Measurements from ENCODE around the gene CD68. TPM values are rescaled to one million over a fixed set of nuclear protein-coding genes. Genes with fewer than 3 reads are reported as not detected.
A peak's percentile ranks its signal among the peaks of the same experiment; 100 is the strongest.

Gene CD68
- polyA plus RNA-seq, 3 donors: 642 to 884 (median 744) TPM

GRCh38 chr17:7576432-7576937, 3.0 kb upstream of the CD68 start:
- Mint-ChIP-seq H3K9me3 (peaks cover 0 to 4% (median 0%) of the 10 kb centered on the region in 7 donors), H3K36me3 (peaks cover 73 to 81% of the 10 kb centered on the region in 2 donors), H3K27me3 (ENCODE audit: low read depth in 3 of 3) (peaks cover 0 to 13% (median 2%) of the 10 kb centered on the region in 3 donors), H3K4me1 (peaks cover 73% of the 10 kb centered on the region), H3K4me3 (peak overlapping the region; percentile 7 to 50), H3K27ac (peak overlapping the region; percentile 78 to 100 (median 99))
- Histone ChIP-seq H3K27me3 (ENCODE audit: control insufficient read depth in 2 of 2, insufficient read depth in 2 of 2, low read length in 2 of 2) (no peaks in the 10 kb centered on the region), H3K36me3 (replicated peaks in 1 of 2; ENCODE audit: control insufficient read depth in 1 of 2, insufficient read depth in 2 of 2, low read length in 2 of 2) (peaks cover 49 to 52% of the 10 kb centered on the region in 2 donors), H3K9ac (ENCODE audit: insufficient read depth, low read length, poor library complexity, severe bottlenecking) (no peak overlapping the region), H3K4me1 (ENCODE audit: control insufficient read depth in 1 of 2, insufficient read depth in 2 of 2, low read length in 2 of 2) (peaks cover 70 to 80% of the 10 kb centered on the region in 2 donors), H2AFZ (ENCODE audit: insufficient read depth, low read depth, low read length, poor library complexity, severe bottlenecking) (no peak overlapping the region), H3K4me3 (replicated peaks in 1 of 3; ENCODE audit: low read depth in 2 of 3, low read length in 3 of 3) (peak overlapping the region in 1 of 3 experiments; percentile 100), H3K4me2 (replicated peaks; ENCODE audit: extremely low read depth, low read length, poor library complexity, severe bottlenecking) (peak overlapping the region; percentile 91), H3K9me3 (replicated peaks in 1 of 2; ENCODE audit: control insufficient read depth in 1 of 2, insufficient read depth in 1 of 2, low read length in 2 of 2) (no peaks in the 10 kb centered on the region), H4K20me1 (ENCODE audit: insufficient read depth, low read length) (peaks cover 84% of the 10 kb centered on the region), H3K79me2 (ENCODE audit: insufficient read depth, low read length) (peaks cover 86% of the 10 kb centered on the region), H3K27ac (ENCODE audit: low read depth in 1 of 2, low read length in 2 of 2) (peak overlapping the region; percentile 99)
- DNase-seq: peak in 1 of 3 donors; percentile 3
- no peak for TF ChIP-seq CTCF (IDR thresholded peaks at IDR 0.05)
- intact Hi-C loops (cut with micrococcal nuclease): loop anchor here (5.0 to 10.0 kb wide), 2 partner anchors 252 to 266 kb away; partner anchors contain the start of gene NEURL4 (in 1 of the 2)
- 92% methylated on average over 13 of the region's 14 CpGs for WGBS (ENCODE audit: insufficient coverage)

- Histone ChIP-seq H3K27me3 (ENCODE audit: control insufficient read depth in 2 of 2, insufficient read depth in 2 of 2, low read length in 2 of 2) (no peaks in the 10 kb centered on the region), H3K9me3 (replicated peaks in 1 of 2; ENCODE audit: control insufficient read depth in 1 of 2, insufficient read depth in 1 of 2, low read length in 2 of 2) (no peaks in the 10 kb centered on the region), H4K20me1 (ENCODE audit: insufficient read depth, low read length) (peaks cover 95% of the 10 kb centered on the region), H3K36me3 (replicated peaks in 1 of 2; ENCODE audit: control insufficient read depth in 1 of 2, insufficient read depth in 2 of 2, low read length in 2 of 2) (peaks cover 49 to 52% of the 10 kb centered on the region in 2 donors), H3K9ac (ENCODE audit: insufficient read depth, low read length, poor library complexity, severe bottlenecking) (peak overlapping the region; percentile 97), H3K79me2 (ENCODE audit: insufficient read depth, low read length) (peaks cover 90% of the 10 kb centered on the region), H3K4me1 (ENCODE audit: control insufficient read depth in 1 of 2, insufficient read depth in 2 of 2, low read length in 2 of 2) (peaks cover 76 to 83% of the 10 kb centered on the region in 2 donors), H3K4me3 (replicated peaks in 1 of 3; ENCODE audit: low read depth in 2 of 3, low read length in 3 of 3) (peak overlapping the region in 1 of 3 experiments; percentile 100), H2AFZ (ENCODE audit: insufficient read depth, low read depth, low read length, poor library complexity, severe bottlenecking) (no peak overlapping the region), H3K27ac (ENCODE audit: low read depth in 1 of 2, low read length in 2 of 2) (peak overlapping the region; percentile 99), H3K4me2 (replicated peaks; ENCODE audit: extremely low read depth, low read length, poor library complexity, severe bottlenecking) (peak overlapping the region; percentile 9)
- TF ChIP-seq CTCF (IDR thresholded peaks at IDR 0.05): no peak
- 93% methylated on average over 12 of the region's 17 CpGs for WGBS (ENCODE audit: insufficient coverage)
- peaks cover 0 to 13% (median 0%) of the 10 kb centered on the region in 3 donors for H3K27me3 Mint-ChIP-seq (ENCODE audit: low read depth in 3 of 3)
- DNase-seq: no peak
- H3K9me3 Mint-ChIP-seq: peaks cover 0 to 4% (median 0%) of the 10 kb centered on the region in 7 donors
- peak overlapping the region; percentile 48 to 57 for H3K4me3 Mint-ChIP-seq
- H3K4me1 Mint-ChIP-seq: peaks cover 76% of the 10 kb centered on the region
- peaks cover 75 to 85% of the 10 kb centered on the region in 2 donors for H3K36me3 Mint-ChIP-seq
- intact Hi-C loops (cut with micrococcal nuclease): loop anchor here (2.0 to 10.0 kb wide), 3 partner anchors 109 to 265 kb away; partner anchors contain the start of genes NEURL4 (in 1 of the 2) and TP53 (in 1 of the 2)
- H3K27ac Mint-ChIP-seq: peak overlapping the region; percentile 98 to 100 (median 100)
Observed at GRCh38 chr17:7577327-7578199, 1.9 kb upstream of the CD68 start.

Data from CD14-positive monocyte (primary cell).